GM18499 (cell line): ENCODE data around the gene GGTA1.
"Not testable (repeated sequence)": the region's sequence is repeated elsewhere in the genome, so short reads cannot be mapped to it uniquely, and the experiment has no call there.

Experiments
- ATAC-seq: cut with Tn5 transposase; IDR thresholded peaks from one replicate; pipeline ENCODE4 v1.9.1; 2021; ENCODE audit warnings: moderate number of reproducible peaks; ENCODE audit not compliant: insufficient read depth, unreplicated experiment

GGTA1 gene

DNA sequence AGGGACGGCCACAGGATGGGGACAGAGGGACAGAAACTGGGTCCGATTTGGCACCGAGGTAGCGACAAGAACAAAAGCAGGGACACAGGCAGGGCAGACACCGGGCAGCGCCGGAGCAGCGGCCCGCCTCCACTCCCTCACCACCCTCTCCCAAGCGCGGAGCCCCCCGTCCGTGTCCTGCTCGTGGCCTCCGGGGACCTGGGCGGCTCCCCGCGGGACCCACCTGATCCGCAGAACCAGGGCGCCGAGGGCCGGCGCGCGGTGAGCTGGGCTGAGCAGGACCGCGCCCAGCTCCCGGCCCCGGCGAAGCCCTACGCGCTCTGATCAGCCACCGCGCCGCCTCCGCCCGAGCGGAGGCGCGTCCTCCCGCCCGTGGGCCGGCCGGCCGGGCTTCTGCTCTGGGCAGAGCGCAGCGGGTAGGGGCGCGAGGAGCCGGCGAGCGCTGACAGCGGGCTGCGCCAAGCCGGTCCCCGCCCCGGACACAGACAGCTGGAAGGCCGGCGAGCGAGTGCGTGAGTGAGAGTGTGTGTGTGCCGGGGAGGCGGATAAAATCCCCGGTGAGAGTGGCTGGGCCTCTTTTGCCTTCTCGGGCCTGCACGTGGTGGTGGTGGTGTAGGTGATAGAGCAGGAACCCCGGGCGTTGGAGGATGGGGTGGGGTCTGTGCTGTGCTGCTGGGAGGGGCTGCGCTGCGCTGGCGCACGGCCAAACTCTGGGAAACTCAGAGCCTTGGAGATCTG lies at the start of gene GGTA1:
Gene GGTA1, minus strand, starts transcription at position 418 of the 738 bp plus-strand sequence. CDS start 31,922 bp downstream, outside the sequence.
- ATAC-seq: no peak

DNA sequence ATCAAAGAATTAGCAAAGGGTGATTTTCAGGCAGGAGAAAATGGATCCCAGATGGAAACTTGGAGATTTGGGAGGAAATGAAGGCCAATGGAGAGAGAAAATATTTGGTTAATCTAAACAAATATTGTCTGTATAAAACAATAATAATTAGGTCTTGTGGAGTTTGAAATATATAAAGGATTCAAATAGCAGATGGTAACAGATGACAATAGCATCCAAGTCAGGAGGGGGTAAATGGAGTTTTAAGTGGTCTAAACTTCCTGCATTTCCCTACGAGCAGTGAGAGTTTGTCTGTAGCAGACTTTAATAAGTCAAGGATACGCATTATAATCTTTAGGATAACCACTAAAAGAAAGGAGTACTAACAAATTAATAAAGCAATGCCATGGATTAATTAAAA lies 49.0 kb upstream of the GGTA1 start:
- no peak for ATAC-seq

DNA sequence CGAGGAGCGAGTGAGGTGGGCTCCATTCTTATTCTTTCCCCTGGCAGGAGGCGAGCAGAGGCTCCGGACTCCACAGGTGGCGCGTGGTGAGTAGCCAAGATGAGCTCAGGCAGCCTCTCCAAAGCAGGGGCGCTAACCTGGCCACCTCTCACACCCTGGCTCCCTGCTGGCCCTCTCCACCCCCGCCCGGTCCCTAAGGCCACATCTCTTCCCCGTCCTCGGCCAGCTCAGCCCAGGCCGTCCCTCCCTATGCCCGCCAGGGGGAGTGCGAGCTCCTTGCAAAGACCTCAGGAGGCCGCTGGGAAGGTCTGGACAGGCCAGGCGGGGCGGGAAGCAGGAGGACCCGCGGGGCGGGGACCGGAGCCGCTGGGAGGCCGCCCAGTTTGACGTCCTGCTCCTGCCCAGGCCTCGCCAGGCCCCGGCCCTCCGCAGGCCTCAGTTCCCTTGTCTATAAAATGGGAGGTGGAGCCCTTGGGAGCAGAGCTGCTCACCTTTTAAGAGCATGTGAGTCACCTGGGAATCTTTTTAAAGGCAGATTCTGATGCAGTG lies 46.3 kb upstream of the GGTA1 start:
- no peak for ATAC-seq

- ATAC-seq: no peak
Measured at GRCh38 chr9:121545150-121545874, 45.7 kb upstream of the GGTA1 start.

- no peak for ATAC-seq
Measured at GRCh38 chr9:121542025-121542424, 42.4 kb upstream of the GGTA1 start.

DNA sequence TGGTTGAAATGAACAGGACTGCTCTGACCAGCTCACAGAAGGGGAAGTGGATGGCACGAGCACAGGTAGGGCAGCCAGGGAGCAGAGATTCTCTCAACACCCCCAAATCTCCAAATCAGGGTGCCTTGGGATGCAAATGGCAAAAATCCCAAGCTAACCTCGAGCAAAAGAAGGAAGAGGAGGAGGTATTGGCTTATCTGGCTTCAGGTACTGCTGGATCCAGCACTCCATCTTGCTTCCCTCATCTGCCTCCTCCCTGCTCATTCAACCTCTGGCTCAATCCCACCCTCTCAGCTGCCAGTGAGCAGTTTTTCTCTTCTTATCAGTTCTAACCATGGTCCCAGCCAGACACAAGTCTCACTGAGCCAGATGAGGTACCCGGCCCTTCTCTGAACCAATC lies 41.6 kb upstream of the GGTA1 start:
- ATAC-seq: no peak

DNA sequence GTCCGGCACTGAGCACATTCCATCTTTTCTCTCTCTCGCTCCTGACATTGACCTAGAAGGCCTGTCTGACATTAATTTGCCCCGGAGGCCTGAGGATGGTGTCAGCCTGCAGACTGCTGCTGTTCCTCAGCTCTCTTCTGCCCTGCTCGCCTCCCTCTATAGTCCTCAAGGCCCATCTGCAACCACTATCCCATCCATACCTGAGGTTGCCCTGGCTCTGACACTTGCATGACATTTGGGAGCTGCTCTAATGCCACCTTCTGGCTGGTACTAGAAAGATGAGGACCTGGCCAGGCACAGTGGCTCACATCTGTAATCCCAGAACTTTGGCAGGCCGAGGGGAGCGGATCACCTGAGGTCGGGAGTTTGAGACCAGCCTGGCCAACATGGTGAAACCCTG lies 38.6 kb upstream of the GGTA1 start:
- no peak for ATAC-seq

- ATAC-seq: no peak
Measured at GRCh38 chr9:121537283-121537682, 37.6 kb upstream of the GGTA1 start.

DNA sequence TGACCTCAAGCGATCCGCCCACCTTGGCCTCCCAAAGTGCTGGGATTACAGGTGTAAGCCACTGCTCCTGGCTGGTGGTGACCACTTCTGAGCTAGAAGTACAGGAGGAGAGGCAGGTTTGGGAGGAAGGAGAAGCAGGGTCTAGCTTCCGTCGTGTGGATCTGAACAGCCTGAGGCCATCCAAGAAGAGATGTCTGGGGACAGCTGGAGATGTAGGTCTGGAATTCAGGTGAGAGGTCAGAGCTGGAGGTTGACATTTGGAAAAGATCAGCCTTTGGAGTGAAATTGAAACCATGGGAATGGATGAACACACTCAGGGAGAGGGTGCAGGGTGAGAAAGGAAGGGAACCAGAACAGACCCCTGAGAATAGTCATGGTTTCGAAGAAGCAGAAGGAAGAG lies 33.2 kb upstream of the GGTA1 start:
- no peak for ATAC-seq

- no peak for ATAC-seq
Measured at GRCh38 chr9:121529237-121529987, 29.8 kb upstream of the GGTA1 start.

DNA sequence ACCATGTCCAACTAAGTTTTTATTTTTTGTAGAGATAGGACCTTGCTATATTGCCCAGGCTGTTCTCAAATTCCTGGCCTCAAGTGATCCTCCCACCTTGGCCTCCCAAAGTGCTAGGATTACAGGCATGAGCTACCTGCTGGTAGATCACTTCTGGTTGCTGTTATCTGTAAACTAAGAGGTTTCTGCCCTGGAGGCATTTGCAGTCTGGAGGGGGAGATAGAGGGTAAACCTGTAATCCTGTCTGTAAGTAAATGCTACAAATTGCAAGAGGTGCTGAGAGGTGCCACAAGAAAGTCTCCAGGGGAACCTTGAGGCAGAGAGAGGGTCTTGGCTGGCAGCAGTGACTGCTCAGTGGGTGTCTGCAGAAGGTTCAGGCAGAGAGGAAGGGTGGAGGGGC lies 29.0 kb upstream of the GGTA1 start:
- ATAC-seq: no peak

GRCh38 chr9:121527371-121527770 lies 27.7 kb upstream of the GGTA1 start:
- ATAC-seq: no peak

- not testable (repeated sequence) for ATAC-seq
Measured at GRCh38 chr9:121519688-121520087, 20.0 kb upstream of the GGTA1 start.

DNA sequence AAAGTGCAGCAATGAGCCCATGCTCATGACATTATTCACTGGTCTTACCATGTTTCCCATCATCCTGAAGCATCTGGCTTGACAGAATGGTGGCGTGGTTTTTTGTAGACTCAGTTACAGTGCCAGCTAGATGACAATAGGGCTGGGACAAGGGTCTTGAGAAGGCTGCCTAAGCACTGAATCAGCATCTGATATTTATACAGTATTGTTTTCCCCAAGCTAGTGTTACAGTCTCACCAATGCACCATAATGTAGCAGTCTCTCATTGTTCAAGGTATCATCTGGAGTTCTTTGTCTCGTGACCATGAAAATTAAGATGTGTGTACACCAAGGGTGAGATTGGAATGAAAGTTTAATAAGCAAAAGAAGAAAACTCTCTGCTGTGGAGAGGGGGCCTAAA lies 19.0 kb upstream of the GGTA1 start:
- no peak for ATAC-seq

DNA sequence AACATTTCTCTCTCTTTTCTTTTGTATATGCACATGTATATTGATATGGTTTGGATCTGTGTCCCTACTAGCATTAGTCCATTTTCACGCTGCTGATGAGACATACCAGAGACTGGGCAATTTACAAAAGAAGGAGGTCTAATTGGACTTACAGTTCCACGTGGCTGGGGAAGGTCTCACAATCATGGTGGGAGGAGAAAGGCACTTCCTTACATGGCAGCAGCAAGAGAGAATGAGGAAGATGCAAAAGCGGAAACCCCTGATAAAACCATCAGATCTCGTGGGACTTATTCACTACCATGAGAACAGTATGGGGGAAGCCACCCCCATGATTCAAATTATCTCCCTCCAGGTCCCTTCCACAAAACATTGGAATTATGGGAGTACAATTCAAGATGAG lies 13.5 kb upstream of the GGTA1 start:
- not testable (repeated sequence) for ATAC-seq

- ATAC-seq: no peak
Measured at GRCh38 chr9:121510766-121511550, 11.3 kb upstream of the GGTA1 start.

DNA sequence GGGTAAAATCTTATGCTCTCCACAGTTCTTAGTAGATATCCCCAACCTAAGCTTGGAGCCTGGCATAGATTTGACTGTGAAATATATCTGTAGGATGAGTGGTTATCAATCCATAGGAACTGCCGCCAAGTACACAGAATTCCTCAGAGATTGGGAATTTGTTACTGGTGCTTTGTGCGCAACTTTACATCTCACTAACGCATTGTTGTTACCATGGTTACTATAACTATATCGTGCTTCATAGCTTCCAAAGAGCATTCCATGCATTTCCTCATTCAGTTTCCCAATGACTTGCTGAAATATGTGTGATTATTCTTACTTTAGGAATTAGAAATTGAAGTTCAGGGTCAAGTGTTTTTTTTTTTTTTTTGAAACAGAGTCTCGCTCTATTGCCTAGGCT lies 9.5 kb upstream of the GGTA1 start:
- no peak for ATAC-seq

DNA sequence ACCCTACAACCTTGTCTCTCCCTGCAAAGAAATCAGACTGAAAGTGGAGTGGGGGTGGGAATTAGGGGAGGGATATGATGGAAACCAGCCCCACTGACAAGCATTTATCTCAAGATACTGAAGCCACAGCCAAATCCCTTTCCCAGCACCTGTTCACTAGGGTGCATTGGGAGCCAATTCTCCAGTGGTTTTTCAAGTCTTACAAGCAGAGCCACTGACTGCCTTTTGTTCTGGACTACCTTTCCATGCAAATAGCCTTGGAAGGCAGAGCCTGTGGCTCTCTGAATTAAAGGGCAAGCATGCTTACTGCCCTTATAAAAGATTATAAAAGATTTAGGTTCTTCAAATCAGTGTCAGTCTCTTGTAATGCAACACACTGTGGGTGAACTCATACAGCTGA lies 8.8 kb upstream of the GGTA1 start:
- ATAC-seq: no peak

DNA sequence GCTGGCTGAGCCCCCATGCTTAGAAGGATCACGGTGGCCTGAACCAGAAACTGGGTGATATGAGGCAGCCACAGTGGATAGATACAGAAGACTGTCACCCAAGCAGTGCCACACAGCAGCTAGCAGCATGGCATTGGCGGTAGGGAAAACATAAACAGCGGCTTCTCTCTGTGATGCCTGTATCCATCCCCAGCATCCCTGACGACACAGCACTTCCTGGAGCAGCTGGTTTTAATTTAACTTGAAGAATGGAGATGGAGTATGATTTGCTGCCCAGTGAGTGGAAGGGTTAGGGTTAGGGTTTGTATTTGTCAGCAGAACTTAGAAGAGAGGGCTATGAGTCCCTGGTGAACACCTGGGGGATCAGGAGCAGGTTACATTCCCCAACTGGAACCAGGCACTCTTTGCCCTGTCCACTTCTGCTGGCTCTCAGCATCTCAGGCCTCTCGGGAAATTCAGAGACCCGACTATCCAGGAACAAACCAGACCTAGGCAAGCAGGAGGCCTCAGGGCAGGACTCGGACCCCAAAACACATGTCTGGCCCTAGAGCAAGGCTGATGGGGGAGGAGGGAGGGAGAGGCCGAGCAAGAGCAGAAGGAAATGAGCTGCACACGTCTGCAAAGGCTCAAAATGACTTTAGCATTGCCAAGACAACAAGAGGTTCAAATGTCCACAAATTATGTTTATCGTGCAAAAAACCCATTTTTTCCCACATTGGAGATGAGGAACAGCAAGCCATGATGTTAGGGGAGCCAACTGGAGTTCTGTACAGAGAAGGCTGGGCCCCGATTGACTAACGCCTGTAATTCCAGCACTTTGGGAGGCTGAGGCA lies 6.5 kb upstream of the GGTA1 start:
- no peak for ATAC-seq
